Activated CD4-positive, CD25-positive, alpha-beta regulatory T cell (primary cell): ENCODE data around the gene ANKRD66.

Experiments
- DNase-seq, 4 experiments: peaks; one replicate each; lab custom pipeline; 2025; lab: John Stamatoyannopoulos, UW

The ANKRD66 gene

DNA sequence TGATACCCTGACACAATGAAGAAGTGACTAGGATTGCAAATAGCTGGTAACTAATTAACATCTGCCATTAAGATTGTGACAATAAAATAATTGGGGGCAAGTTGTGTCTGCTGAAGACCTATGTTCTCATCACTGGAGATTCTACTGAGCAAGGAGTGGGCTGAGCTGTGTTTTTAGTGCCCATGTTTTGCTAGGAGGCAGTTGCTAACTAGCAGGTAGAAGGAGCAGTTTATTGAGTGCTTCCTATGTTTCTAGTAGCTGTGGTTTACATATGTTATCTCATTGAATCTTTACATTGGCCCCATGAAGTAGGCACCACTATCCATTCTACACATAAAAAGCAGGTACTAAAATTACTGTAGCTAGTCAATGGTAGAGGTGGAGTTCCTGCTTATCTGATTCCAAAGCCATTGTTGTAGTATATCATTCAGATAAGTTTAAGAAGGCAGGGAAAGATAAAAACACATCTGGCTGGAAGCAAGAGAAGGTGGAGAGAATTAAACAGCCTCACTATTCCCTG lies 43.7 kb downstream of the ANKRD66 start:
- no peak for DNase-seq

DNA sequence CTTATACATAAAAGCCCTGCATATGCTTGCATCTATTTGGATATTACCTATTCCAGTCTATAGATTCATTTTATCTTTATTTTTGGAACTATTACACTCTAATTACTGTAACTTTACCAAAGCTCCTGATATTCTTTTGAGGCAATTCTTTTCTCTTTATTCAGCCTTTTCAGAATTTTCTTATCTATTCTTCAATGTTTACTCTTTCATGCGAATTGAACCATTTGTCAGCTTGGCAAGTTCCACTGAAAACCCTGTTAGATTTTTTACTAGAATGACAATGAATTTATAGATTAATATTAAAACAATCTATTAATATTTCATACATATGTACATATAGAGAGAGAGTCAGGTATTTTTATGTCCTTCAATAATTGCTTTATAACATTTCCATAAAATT lies 45.9 kb downstream of the ANKRD66 start:
- no peak for DNase-seq

GRCh38 chr6:46793138-46793537 lies 46.4 kb downstream of the ANKRD66 start, which contains the start of gene MEP1A:
Gene MEP1A (plus strand): TSS chr6:46793389. CDS start chr6:46793399, 10 bp downstream.
- DNase-seq, result no peak

DNA sequence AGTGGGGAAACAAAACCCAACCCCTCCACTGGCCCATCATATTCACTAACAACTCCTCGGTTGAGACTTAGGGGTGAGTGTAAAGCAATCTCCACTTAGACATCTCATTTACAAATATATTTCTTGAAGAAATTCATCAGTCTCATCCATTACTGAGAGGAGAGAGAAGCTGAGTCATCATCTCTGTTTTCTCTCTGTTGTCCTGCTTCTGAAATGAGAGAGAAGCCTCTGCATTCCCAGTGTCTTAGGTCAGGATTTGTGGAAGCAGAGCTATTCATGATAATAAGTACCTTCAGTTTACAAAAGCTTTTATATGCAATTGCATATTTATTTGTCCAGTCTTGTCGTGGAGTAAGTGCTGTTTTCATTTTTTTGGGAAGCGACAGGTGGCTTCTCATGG lies 47.3 kb downstream of the ANKRD66 start:
- DNase-seq, result no peak

DNA sequence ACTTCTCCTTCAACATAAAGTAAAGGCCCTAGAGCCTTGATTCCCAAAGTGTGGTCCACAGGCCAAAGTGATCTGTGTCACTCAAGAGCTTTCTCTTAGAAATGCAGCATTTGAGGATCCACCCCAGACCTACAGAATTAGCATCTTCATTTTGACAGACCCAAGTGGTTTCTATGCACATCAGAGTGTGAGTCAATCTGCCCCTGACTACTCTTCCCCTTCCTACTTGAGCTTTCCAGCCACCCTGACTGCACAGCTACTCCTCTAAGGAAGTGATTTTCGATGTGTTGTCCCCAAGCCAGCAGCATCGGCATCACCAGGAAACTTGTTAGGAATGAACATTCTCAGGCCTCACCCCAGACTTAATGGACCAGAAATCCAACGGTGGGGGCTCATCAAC lies 49.1 kb downstream of the ANKRD66 start:
- no peak for DNase-seq

DNA sequence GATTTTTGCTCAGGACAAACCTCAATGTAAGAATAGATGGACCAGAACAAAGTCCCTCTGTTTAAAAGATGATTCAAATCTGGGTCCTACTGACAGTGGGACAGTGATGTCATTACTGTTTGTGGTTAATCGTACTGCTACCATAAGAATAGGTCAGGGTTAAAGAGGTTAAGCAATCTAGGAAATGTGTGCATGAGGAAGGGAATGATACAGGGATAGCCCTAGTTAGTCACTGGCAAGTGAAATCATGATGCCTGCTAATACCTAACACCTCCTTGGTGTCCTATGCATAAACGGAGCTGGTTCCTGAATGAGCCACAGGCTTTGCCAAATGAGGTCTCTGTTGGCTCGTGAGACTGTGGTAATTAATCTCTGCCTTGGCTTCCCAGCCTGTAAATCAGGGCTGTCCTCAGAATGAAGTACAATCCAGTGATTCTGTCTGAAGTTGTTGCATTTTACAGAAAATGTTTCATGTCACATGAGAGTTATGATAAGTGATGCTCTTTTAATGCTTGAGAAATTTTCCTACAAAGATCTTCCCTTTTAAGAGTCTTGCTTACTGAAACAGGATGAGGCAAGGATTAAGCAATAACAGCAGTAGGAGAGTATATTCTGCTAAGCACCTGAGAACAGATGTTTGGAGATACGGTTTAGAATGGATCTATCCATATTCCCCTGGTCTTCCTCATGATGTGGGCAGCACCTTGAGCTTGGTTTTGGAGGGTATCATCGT lies 50.3 kb downstream of the ANKRD66 start:
- DNase-seq, result no peak

DNA sequence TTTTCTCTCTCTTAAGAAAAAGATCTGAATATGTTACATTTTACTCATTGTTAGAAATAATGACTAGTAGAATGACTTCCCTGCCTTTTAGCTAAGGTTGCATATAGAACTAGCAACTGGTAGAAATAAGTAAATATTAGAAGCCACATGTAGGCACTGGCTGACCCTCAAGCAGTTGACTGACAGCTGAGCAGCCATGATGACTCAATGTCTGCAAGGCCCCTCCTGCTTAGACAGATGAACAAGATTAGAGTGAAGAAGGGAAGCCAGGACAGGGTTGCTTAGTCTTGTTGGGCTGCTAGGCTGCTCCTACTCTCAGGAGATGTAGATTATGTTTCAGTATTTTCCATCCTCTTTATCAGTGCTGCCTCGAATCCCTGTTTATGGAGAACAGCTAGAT lies 52.9 kb downstream of the ANKRD66 start:
- DNase-seq, result no peak

DNA sequence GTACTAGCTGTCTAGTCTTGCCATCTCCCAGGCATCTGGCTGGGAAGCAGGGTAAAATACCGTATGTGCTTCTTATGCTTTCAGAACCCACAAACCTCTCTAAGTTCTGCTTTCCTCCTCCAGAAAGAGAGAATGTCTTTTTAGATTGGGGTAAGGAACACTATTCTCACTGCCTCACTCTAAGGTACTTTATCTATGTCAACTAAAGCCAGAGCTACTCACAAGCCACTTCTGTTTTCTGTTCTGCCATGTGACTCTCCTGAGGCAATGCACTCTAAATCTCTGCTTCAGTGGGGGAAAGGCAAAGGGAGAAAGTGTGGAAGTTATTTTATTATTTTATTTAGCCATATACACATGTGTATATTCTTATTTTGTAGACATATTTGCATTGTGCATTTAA lies 62.1 kb downstream of the ANKRD66 start:
- DNase-seq, result no peak
